Measurements from ENCODE around the gene SYP.

- TF ChIP-seq MAX (IDR thresholded peaks at IDR 0.05; ENCODE audit: insufficient read depth, insufficient read length) (no peak), POLR2AphosphoS5 (IDR thresholded peaks at IDR 0.05; ENCODE audit: insufficient read depth, low read depth, low read length) (no peak)
- TF ChIP-seq, protein P1, sequence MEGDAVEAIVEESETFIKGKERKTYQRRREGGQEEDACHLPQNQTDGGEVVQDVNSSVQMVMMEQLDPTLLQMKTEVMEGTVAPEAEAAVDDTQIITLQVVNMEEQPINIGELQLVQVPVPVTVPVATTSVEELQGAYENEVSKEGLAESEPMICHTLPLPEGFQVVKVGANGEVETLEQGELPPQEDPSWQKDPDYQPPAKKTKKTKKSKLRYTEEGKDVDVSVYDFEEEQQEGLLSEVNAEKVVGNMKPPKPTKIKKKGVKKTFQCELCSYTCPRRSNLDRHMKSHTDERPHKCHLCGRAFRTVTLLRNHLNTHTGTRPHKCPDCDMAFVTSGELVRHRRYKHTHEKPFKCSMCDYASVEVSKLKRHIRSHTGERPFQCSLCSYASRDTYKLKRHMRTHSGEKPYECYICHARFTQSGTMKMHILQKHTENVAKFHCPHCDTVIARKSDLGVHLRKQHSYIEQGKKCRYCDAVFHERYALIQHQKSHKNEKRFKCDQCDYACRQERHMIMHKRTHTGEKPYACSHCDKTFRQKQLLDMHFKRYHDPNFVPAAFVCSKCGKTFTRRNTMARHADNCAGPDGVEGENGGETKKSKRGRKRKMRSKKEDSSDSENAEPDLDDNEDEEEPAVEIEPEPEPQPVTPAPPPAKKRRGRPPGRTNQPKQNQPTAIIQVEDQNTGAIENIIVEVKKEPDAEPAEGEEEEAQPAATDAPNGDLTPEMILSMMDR (IDR thresholded peaks at IDR 0.05; ENCODE audit: extremely low read depth in 1 of 2, insufficient read depth in 1 of 2, low read depth in 1 of 2, low read length in 2 of 2): no peak
Measured at GRCh38 chrX:49177338-49177833, 22.6 kb downstream of the SYP start.
